Measurements from ENCODE around the gene PTGER1.
"Not testable (repeated sequence)": the region's sequence is repeated elsewhere in the genome, so short reads cannot be mapped to it uniquely, and the experiment has no call there.

The PTGER1 gene, protein sequence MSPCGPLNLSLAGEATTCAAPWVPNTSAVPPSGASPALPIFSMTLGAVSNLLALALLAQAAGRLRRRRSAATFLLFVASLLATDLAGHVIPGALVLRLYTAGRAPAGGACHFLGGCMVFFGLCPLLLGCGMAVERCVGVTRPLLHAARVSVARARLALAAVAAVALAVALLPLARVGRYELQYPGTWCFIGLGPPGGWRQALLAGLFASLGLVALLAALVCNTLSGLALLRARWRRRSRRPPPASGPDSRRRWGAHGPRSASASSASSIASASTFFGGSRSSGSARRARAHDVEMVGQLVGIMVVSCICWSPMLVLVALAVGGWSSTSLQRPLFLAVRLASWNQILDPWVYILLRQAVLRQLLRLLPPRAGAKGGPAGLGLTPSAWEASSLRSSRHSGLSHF

DNA sequence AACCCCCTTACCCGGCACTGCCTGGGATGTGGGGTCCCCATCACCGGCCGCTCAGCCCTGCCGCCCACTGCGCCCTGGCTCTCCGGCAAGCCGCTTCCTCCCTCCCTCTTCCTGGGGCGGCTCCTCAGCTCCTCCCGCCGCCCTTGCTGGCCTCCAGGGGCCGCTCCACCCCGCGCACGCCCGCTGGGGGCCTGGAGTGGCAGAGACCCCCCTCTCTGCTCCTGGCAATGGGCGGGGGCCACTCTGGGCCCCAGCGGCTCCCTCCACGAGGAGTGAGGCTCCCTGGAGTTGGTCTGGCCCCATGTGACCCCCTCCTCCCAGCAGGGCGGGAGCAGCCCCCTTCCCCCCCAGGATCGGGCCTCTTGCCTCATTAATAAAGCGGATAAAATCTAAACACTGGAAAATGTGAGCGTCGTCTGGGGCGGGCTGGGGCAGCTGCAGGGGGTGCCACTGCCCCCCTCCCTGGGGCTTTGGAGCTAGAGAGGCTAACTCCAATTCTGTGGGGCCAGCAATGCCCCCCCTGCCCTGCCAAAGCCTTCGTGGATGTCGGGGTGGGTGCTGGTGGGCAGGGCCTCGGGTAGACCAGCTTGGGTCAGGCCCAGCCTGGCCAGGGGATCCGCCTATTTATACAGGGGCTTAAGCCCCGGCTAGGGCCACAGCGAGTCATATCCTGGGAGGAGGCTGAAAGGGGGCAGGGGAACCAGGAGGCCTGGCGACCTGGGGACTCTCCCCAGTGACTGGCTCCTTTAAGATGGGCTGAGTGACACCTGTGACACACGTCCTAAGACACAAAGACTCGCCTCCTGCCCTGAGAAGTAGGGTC is at the start of gene PTGER1:
TSS of gene PTGER1 (minus strand) at position 104 of the 823 bp plus-strand sequence. CDS start 1,034 bp downstream, outside the sequence.
- DNase-seq (ENCODE audit: low spot score), result peak; percentile 76

DNA sequence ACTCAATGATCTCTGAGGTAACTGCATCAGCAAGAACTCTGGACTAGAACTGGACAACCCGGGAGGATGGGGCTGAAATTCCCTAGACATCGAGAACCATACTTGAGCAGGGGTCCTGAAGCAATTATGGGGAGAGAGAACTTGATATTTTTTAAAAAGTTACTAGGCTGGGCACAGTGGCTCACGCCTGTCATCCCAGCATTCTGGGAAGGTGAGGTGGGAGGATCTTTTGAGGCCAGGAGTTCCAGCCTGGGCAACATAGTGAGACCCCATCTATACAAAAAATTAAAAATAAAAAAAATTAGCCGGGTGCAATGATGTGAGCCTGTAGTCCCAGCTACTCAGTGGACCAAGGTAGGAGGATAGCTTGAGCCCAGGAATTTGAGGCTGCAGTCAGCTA is 45.4 kb upstream of the PTGER1 start:
- no peak for DNase-seq (ENCODE audit: low spot score)

DNA sequence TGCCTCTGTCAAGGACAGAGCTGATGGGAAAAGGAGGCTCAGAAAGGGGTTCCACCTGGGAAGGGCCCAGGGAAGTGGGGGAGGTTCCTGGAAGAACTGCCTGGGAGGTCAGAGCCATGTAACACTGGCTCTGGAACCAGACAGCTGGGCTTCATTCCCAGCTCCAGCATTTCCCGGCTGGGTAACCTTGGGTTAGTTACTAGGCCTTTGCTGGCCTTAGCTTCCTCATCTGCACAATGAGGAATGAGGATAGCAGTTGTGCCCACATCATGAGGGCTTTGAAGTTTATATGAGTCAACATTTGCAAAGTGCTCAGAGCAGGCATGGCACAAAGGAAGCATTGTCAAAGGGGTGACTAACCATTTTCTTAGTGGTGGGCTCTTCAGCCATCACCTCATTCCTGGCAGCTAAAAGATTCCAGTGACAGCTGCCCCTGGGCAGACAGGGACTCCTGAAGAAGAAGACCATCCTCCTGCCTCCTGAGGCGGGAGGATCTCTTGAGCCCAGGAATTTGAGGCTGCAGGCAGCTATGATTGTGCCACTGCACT is 44.8 kb upstream of the PTGER1 start:
- no peak for DNase-seq (ENCODE audit: low spot score)

DNA sequence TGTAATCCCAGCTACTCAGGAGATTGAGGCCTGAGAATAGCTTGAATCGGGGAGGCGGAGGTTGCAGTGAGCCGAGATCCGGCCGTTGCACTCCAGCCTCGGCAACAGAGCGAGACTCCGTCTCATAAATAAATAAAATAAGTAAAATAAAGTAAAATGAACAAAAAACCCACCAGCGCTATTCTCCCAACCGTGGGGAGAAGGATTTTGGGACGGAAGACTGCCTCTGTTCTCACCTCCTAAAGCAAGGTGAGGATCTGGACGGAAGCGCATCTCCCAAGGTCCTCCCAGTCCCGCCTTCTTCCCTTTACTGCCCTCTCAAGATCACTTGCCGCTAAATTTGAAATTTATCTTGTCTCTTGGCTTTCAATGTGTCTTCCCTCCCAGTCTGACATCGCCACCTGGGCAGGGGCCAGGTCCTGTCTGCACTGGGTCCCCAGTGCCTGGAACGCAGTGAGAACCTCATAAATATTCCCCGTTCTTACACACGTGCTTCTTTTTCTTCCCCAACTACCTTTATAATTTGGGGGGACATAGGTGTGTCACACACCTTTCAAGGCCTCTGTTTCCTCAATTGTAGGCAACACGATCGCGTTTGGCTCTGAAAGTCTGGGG is 44.2 kb upstream of the PTGER1 start:
- no peak for DNase-seq (ENCODE audit: low spot score)

DNA sequence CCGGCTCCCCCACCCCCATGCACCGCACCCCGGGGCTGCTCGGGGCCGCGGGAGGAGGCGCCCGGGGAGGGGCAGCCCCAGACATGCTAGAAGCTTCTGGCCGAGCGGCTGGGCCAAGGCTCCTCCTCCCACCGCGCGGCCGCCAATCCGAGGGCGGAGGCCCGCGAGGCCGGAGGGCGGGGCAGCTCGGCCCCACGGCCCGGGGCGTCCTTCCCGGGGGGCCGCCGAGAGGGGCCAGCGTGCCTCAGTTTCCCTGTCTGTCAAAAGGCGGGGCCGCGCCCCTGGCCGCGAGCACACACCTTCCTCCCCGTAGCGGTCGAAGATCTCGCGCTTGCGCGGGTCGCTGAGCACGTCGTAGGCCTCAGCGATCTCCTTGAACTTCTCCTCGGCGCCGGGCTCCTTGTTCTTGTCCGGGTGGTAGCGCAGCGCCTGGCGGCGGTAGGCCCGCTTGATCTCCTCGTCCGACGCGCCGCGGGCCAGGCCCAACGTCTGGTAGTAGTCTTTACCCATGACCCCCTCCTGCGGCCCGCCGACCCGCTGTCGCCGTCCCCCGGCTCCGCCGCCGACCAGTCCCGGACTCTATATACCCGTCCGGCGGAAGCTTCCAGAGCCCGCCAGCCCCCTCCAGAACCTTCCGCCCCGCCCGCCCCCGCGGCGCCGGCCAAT is 42.8 kb upstream of the PTGER1 start, which contains the start of gene DNAJB1:
TSS of gene DNAJB1 (minus strand) at position 558 of the 666 bp plus-strand sequence. CDS start at position 510, 48 bp downstream.
- peak; percentile 90 for DNase-seq (ENCODE audit: low spot score)

DNA sequence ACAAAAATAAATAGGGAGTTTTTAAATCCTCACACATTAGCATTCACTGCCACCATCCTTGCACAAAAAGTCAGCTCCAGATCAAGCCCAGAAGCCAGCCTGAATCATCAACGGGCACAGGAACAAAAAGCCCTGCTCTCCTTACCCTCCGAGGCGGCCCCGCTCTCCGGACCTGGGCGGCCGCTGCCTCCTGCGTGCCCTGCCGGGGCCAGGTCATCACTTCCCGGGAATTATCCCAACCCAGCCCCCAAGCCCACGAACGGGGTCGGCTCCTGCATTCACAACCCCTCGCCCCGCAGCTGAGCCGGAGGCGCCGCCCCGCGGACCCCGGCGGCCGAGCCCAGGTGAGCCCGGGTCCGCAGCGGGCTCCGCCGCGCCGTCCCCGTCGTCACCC is 42.3 kb upstream of the PTGER1 start:
- DNase-seq (ENCODE audit: low spot score), result peak; percentile 42

DNA sequence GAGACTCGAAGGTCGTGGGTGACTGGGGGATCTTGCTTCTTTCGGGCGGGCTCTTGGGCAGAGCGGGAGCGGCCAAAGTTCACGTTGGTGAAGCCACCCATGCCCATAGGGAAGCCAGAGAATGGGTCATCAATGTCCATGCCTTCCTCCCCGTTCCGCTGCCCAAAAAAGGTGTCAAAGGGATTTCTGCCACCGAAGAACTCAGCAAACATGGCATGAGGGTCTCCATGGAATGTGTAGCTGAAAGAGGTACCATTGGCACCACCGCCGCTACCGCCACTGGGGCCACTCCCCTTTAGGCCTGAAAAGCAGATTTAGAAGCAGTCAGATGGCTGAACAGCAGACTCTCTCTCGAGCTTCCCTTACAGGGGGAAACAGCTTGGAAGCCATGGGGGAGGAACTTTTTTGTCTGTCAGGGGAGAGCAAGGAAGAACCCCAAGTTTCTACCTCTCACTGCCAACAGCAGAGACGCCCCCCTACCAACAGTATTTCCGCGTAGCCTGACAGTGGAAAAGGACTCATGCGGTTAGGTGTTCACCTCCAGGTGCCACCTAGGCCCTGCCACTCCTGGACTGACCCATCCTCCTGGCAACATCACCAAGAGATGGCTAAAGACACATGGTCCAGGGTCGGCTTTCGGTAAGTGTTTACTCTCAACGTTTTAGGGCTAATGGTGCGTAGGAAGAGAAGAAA is 41.7 kb upstream of the PTGER1 start:
- no peak for DNase-seq (ENCODE audit: low spot score)

DNA sequence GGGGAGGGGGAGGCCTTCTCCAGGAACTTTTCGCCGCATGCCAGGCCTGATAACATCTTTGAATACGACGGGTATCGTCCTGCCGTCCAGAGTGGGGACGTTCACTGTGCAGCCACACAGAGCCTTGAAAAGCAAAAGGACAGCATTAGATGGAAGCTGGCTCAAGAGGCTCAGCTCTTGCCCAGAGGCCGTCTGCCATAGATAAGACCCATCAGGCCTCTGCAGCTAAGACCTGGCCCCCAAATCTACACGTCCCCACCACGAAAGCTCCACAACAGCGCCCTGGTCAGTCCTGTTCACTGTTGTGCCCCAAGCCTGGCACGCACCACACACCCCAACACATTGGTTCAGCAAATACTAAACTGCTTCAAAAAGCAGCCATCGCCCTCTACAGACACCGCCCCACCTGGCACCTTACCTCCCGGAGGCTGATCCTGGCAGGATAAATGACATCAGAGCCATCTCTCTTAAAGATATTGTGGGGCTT is 40.9 kb upstream of the PTGER1 start:
- no peak for DNase-seq (ENCODE audit: low spot score)

DNA sequence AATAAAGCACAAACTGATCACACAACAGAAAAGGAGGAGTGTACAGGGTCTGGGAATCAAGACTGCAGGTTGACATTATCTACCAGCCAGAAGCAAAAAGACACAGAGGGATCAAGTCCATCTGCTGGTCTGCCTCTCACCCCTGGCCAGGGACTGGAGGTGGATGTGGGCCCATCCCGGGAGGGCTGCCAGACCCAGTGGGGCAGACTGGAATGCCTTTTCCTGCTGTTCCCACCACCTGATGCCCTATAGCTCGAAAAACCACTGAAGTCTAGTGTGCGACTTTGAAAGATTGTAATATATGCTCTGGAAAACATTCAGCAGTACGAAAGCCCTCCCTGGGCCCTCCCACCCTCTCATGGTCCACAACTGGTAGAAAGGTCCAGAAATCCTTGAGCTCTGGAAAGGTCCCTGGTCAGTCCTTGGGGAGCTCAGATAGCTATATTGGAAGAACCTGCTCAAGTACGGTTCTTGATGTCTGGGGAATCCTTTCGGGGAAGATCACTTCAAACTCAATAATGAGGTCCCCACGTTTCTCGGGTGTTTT is 40.4 kb upstream of the PTGER1 start:
- no peak for DNase-seq (ENCODE audit: low spot score)

DNA sequence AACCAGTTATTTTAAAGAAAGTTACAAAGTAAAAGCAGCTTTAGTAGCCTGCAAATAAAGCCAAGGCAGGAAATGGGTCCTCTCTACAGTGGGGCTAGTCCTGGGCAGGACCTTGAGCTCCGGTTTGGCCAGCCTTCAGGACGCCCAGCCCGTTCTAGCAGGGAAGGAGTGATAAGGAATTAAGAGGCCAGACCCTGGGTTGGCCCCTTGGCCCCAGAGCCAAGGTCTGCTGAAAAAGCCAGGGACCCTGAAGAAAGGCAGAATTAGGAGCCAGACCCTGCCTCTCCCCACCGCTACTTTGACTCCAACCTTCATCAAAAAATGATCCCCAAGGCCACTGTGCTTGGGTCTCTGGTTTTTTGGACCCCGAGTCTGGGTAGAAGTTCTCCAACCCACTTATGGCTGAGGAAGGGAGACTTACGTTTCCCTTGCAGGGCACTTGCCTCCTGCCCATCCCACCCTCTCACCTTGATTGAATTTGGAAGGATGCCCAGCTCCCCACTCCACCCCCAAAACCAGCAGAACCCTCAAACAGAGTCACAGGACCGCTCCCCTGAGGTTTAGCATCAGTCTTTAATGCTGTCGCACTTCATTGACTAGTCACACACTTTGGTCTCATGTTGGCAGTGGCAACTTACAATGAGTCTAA is 39.2 kb upstream of the PTGER1 start:
- no peak for DNase-seq (ENCODE audit: low spot score)

DNA sequence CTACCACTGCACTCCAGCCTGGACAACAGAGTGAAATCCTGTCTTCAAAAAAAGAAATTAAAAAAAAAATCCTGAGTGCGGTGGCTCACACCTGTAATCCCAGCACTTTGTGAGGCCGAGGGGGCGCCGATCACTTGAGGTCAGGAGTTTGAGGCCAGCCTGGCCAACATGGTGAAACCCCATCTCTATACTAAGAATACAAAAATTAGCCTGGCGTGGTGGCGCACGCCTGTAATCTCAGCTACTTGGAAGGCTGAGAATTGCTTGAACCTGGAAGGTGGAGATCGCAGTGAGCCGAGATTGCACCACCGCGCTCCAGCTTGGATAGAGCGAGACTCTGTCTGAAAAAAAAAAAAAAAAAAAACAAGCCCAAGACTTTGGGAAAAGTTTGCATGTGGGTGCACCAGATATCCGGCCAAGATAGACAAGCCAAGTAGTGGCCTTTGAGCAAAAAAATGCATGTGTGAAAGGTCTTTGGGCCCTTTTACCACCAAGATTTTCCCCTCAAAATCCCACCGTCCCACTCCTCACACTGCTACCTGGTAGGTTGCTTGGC is 37.3 kb upstream of the PTGER1 start:
- no peak for DNase-seq (ENCODE audit: low spot score)

DNA sequence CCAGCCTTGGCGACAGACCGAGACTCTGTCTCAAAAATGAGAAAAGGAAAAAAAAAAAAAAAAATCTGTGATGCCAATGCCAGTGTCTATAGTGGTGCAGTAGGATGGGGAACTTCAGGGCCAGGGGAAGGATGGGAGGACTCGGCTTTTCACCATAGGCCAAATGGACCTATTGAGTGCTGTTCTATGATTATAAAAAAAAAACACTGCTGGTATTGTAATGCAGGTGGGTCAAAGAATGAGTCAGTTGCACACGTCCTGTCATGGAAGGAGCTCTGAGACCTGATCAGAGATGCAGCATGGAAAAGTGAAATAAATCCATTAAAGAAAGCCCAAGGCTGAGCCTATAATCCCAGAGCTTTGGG is 36.1 kb upstream of the PTGER1 start:
- no peak for DNase-seq (ENCODE audit: low spot score)

DNA sequence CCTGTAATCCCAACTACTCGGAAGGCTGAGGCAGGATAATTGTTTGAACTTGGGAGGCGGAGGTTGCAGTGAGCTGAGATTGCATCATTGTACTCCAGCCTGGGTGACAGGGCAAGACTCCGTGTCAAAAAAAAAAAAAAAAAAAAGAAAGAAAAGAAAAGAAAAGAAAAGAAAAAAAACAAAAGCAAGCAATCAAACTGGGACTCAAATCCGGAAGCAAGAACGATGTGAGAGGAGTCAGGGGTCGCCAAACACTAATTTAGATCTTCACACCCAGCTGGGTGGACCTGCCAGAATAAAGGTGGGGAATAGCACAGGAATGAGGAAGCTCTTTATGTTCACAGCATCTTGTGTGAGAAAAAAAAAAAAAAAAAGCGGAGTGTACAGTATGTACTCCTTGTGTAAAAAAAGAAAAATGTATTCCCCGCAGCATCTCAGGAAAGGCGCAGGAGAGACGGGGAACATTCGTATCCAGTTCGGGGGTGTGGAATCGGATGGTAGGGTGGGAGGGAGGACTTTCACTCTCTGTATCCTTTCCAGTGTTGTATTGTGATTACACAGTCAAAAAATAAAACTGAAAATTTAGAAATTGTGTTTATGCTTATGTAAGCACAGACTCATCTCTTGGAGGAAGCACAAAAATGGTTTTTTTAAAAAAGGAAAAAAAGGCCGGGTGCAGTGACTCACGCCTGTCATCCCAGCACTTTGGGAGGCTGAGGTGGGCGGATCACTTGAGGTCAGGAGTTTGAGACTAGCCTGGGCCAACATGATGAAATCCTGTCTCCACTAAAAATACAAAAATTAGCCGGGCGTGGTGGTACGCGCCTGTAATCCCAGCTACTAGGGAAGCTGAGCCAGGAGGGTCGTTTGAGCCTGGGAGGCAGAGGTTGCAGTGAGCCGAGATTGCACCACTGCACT is 35.4 kb upstream of the PTGER1 start:
- DNase-seq (ENCODE audit: low spot score), result peak; percentile 38

DNA sequence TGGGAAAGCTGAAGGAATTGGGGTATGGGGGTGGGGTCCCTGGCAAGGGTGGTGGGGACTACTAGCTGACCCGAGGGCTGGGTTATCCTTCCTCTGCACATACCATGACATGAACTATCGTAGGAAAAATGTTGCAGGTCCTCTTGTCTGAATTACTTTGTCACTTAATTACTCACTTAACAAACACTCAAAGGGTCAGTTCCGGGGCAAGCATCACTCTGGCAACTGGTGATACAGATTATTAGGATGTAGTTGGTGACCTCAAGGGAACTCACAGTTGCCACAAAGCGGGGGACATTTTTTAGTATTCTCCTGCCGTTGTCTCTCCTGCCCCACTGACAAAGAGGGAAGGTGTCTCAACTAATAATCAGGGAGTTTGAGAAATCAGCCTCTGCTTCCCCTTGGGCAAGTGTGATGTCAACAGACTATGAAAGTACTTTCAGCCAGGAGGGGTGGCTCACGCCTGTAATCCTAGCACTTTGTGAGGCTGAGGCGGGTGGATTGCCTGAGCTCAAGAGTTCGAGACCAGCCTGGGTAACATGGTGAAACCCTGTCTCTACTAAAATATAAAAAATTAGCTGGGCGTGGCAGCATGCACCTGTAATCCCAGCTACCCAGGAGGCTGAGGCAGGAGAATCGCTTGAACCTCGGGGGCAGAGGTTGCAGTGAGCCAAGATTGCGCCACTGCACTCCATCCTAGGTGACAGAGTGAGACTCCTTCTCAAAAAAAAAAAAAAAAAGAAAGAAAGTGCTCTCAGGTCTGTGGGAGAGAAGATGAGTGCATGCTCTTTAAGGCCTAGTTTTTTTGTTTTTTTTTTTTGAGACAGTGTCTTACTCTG is 32.8 kb upstream of the PTGER1 start:
- peak; percentile 64 for DNase-seq (ENCODE audit: low spot score)

DNA sequence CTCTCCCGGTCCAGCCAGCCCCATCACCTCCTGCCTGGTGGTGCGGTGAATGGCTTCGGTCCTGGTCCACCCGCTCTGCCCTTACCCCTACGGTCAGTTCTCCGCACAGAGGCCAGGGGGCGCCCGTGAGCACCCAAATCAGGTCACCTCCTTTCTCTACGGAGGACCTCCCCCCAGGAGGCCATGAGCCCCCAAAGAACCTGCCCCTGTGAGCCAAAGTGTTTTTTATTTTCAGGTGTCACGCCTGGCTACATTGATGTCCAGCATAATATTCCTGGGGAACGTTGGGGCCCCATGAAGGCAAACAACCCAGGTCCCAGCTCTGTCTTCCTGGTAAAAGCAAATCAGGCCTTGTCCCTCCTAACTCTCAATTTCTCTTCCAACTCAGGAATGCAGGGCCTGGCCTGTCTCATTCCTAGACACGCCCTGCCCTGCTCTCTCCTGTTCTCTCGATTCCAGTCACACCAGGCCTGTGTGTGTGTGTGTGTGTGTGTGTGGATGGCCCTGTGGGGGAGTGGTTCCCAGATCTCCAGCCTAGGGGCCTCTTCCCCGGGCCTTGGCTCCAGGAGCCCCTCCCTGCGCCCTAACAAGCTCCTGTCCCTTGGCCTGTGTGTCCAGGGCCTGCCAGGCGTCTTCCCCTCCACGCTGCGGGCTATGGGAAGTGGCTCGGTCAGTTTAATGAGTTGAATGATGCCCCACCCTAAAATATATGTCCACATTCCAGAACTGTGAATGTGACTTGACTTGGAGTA is 30.5 kb upstream of the PTGER1 start:
- DNase-seq (ENCODE audit: low spot score), result peak; percentile 77

DNA sequence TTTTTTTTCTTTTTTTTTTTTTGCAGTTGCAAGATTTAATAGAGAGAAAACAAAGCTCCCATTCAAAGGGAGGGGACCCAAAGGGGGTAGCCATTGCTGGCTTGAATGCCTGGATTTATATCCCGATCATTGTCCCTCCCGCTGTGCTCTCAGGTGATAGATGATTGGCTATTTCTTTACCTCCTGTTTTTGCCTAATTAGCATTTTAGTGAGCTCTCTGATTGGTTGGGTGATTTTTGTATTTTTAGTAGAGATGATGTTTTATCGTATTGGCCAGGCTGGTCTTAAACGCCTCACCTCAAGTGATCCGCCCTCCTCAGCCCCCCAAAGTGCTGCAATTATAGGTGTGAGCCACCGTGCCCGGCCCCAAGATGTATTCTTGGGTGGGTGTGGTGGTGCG is 29.4 kb upstream of the PTGER1 start:
- DNase-seq (ENCODE audit: low spot score), result not testable (repeated sequence)

DNA sequence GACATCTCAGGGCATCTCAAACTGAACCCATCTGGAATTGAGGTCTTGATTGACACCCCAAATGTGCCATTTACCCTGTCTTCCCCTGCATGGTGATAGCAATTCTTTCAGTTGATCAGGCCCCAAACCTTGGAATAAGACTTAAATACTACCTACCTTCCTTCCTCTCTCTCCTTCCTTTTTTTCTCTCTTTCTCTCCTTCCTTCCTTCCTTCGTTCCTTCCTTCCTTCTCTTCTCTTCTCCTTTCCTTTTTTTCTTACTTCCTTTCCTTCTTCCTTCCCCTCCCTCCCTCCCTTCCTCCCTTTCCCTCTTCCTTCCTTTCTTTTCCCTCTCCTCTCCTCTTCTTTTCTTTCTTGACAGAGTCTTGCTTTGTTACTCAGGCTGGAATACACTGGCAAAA is 28.1 kb upstream of the PTGER1 start:
- DNase-seq (ENCODE audit: low spot score), result no peak

Measured in hepatic stellate cell (primary cell).